ENCODE measurements around the gene IZUMO1R. TPM values are rescaled to one million over a fixed set of nuclear protein-coding genes. Genes with fewer than 3 reads are reported as not detected.

IZUMO1R gene
- total and polyA plus RNA-seq, 2 of the 8 experiments (the other 6 are each of a cell fraction or from before 2014, with no cell fraction given): not detected

DNA sequence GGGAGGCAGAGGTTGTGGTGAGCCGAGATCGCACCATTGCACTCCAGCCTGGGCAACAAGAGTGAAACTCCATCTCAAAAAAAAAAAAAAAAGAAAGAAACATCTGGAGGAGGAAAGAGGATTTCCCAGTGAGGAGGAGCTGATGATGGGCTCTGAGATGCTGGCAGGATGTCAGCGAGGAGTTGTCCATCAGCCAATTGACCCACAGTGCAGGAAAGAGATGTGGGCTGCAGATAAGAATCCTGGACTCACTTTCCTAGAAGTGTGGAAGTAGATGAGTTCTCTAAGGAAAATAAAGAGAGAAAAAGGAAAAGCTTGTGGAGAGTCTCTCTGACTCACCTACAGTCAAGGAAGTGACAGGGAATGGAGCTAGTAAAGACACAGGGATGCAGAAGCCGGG, 9.7 kb downstream of the IZUMO1R start:
- Histone ChIP-seq H4K91ac (replicated peaks; ENCODE audit: insufficient read length, low read length) (no peak overlapping the region), H3K4me1 (replicated peaks in 1 of 4; ENCODE audit: control insufficient read depth in 3 of 4, insufficient read depth in 4 of 4, low read length in 3 of 4) (no peaks in the 10 kb centered on the region), H4K20me1 (replicated peaks in 1 of 2; ENCODE audit: control insufficient read depth in 1 of 2, insufficient read depth in 2 of 2, low read length in 2 of 2) (no peaks in the 10 kb centered on the region), H3K79me1 (ENCODE audit: low read depth, low read length) (no peaks in the 10 kb centered on the region), H3K56ac (replicated peaks; ENCODE audit: insufficient read length, low read depth, low read length) (no peak overlapping the region), H2BK15ac (ENCODE audit: low read length) (no peak overlapping the region), H3K4ac (replicated peaks; ENCODE audit: insufficient read length, low read depth, low read length) (no peak overlapping the region), H3K36me3 (ENCODE audit: control insufficient read depth in 2 of 4, insufficient read depth in 4 of 4, low read length in 3 of 4) (no peaks in the 10 kb centered on the region), H3K27ac (ENCODE audit: low read depth, low read length) (no peak overlapping the region), H2AK5ac (ENCODE audit: low read depth, low read length) (no peak overlapping the region), H2BK20ac (ENCODE audit: low read length) (no peak overlapping the region), H3K79me2 (ENCODE audit: control insufficient read depth in 1 of 2, insufficient read depth in 2 of 2, low read length in 2 of 2) (no peaks in the 10 kb centered on the region), H4K8ac (ENCODE audit: extremely low read depth, insufficient read depth, low read length) (no peak overlapping the region), H3K23me2 (ENCODE audit: low read depth, low read length) (no peaks in the 10 kb centered on the region), H3K4me2 (ENCODE audit: insufficient read depth in 1 of 2, low read depth in 2 of 2, low read length in 2 of 2) (no peak overlapping the region), H4K5ac (ENCODE audit: insufficient read length, low read depth, low read length) (no peak overlapping the region), H3K14ac (ENCODE audit: insufficient read length) (no peak overlapping the region), H3K18ac (ENCODE audit: extremely low read depth, low read length) (no peak overlapping the region), H2BK120ac (replicated peaks; ENCODE audit: low read depth, low read length) (no peak overlapping the region), H3K9me3 (ENCODE audit: insufficient read depth in 2 of 2, low read depth in 1 of 2, low read length in 1 of 2) (no peaks in the 10 kb centered on the region), H2BK12ac (ENCODE audit: low read depth, low read length) (no peak overlapping the region), H2BK5ac (ENCODE audit: low read depth, low read length) (no peak overlapping the region), H3K4me3 (ENCODE audit: extremely low read depth in 1 of 4, insufficient read depth in 2 of 4, low read depth in 3 of 4, low read length in 4 of 4) (no peak overlapping the region), H3K9ac (replicated peaks in 1 of 4; ENCODE audit: extremely low read depth in 1 of 4, low read depth in 3 of 4, low read length in 3 of 4) (no peak overlapping the region), H2AFZ (ENCODE audit: low read length) (no peak overlapping the region), H3K23ac (ENCODE audit: insufficient read length) (no peak overlapping the region), H3K27me3 (replicated peaks in 1 of 4; ENCODE audit: control insufficient read depth in 3 of 4, extremely low read depth in 1 of 4, insufficient read depth in 3 of 4, low read length in 3 of 4) (no peaks in the 10 kb centered on the region)
- ChIA-PET CTCF (ENCODE audit: partially characterized antibody) (interaction anchor here (0.6 to 8.3 kb wide), 7 partner anchors 11 to 419 kb away, joined by 3 to 60 read pairs (median 3); no protein-coding TSS in a partner anchor), POLR2A (ENCODE audit: partially characterized antibody) (no interaction called here)
- TF ChIP-seq ZNF274 (IDR thresholded peaks at IDR 0.05; ENCODE audit: borderline replicate concordance, extremely low read depth, low read length): no peak
- TF ChIP-seq JUN (IDR thresholded peaks at IDR 0.05; ENCODE audit: low read depth, low read length): no peak
- no peak for TF ChIP-seq TEAD4 (IDR thresholded peaks at IDR 0.05; ENCODE audit: low read depth, low read length)
- no peak for TF ChIP-seq POLR2AphosphoS5 (IDR thresholded peaks at IDR 0.05; ENCODE audit: low read depth, low read length)
- no peak for TF ChIP-seq CEBPB (IDR thresholded peaks at IDR 0.05; ENCODE audit: low read depth, low read length)
- no peak for TF ChIP-seq BRCA1 (IDR thresholded peaks at IDR 0.05; ENCODE audit: low read depth, low read length)
- no peak for DNase-seq (ENCODE audit: low read depth in 1 of 2, low spot score in 2 of 2)
- FAIRE-seq: no peak
- 84% methylated on average over 4 of the region's 4 CpGs; no CpG with 5 or more reads in 1 of the 2 experiments for WGBS, 2 experiments (ENCODE audit: extremely low coverage in 1 of 2, insufficient coverage in 1 of 2, insufficient read length in 1 of 2, insufficient replicate concordance in 2 of 2, low coverage in 1 of 2, low lambda C conversion rate in 2 of 2, missing lambda C conversion rate in 1 of 2)

Measured in H1 (cell line).